Upper lobe of left lung (tissue), 6 donors: ENCODE data around the gene ZNF559. TPM values are rescaled to one million over a fixed set of nuclear protein-coding genes. Genes with fewer than 3 reads are reported as not detected.

Experiments
- ATAC-seq, 2 donors: fragments of 200-7000 bp; cut with Tn5 transposase; one replicate each; pipeline ENCODE4 v1.9.1; 2022; ENCODE audit warnings: mild to moderate bottlenecking in 2 of 2, moderate library complexity in 2 of 2; ENCODE audit not compliant: low FRiP score in 2 of 2
- DNase-seq, 2 donors: peaks; one replicate each; pipeline ENCODE4 v3.0.0-alpha.2; 2019 to 2020
- H3K27ac ChIP-seq, 4 donors: fragments of 200-600 bp; sonication (generic); one replicate each; pipeline ENCODE4 v1.5.1; 2016 to 2019
- H3K27me3 ChIP-seq, 4 donors: fragments of 200-600 bp; sonication (generic); one replicate each; pipeline ENCODE4 v1.5.1; 2017 to 2019
- H3K36me3 ChIP-seq, 4 donors: fragments of 200-600 bp; sonication (generic); one replicate each; pipeline ENCODE4 v1.5.1; 2016 to 2019
- H3K4me1 ChIP-seq, 4 donors: fragments of 200-600 bp; sonication (generic); one replicate each; pipeline ENCODE4 v1.5.1; 2018 to 2019
- H3K4me3 ChIP-seq, 4 donors: fragments of 200-600 bp; sonication (generic); one replicate each; pipeline ENCODE4 v1.5.1; 2017 to 2019; ENCODE audit warnings: mild to moderate bottlenecking in 2 of 4, moderate library complexity in 1 of 4
- H3K9me3 ChIP-seq, 4 donors: fragments of 200-600 bp; sonication (generic); one replicate each; pipeline ENCODE4 v1.5.1; 2018 to 2019
- EP300 ChIP-seq, 4 donors: sonication (generic); formaldehyde crosslinking; IDR thresholded peaks; one replicate each; pipeline ENCODE4 v1.5.1; 2017; ENCODE audit warnings: antibody characterized with exemption in 4 of 4, control low read depth in 2 of 4
- POLR2A ChIP-seq, 4 donors: fragments of 450-650 bp; IDR thresholded peaks; one replicate each; pipeline ENCODE4 v1.5.1; 2016 to 2017; ENCODE audit warnings: antibody characterized with exemption in 4 of 4, mild to moderate bottlenecking in 2 of 4
- POLR2AphosphoS5 ChIP-seq, 2 donors: sonication (generic); formaldehyde crosslinking; IDR thresholded peaks; one replicate each; pipeline ENCODE4 v1.5.1; 2017; ENCODE audit warnings: antibody characterized with exemption in 2 of 2
- WGBS, 2 donors: methylation state at CpG; one replicate each; pipeline ENCODE4 v1.1.5; 2017 to 2018; 5-methylcytosine and 5-hydroxymethylcytosine counted together
- total RNA-seq, 6 donors: library from RNA; depleted of rRNA in 4 of 6; stranded (reverse); fragments of >200 nt in 4 of 6; gene quantifications; one replicate each; pipeline versions ENCODE4 v1.1.0 to v1.2.1, GENCODE V29; 2016 to 2021
- TF ChIP-seq, protein P1 (sequence below), 6 experiments: fragments of 450-650 bp in 4 of 6; fragments of 200-600 bp in 2 of 6; sonication (generic) in 2 of 6; IDR thresholded peaks; one replicate each; pipeline ENCODE4 v1.5.1; 2016 to 2019; ENCODE audit warnings: antibody characterized with exemption in 6 of 6
- donor health status: DM: no; HTN: no; CAD: no; lungs with moderate emphysema.
- donor health status: DM: no; HTN: yes; CAD: no; lungs with severe emphysema.

ZNF559 gene
- total RNA-seq, 6 donors from 2014 or later: 9.6 to 26.2 (median 15.6) TPM

DNA sequence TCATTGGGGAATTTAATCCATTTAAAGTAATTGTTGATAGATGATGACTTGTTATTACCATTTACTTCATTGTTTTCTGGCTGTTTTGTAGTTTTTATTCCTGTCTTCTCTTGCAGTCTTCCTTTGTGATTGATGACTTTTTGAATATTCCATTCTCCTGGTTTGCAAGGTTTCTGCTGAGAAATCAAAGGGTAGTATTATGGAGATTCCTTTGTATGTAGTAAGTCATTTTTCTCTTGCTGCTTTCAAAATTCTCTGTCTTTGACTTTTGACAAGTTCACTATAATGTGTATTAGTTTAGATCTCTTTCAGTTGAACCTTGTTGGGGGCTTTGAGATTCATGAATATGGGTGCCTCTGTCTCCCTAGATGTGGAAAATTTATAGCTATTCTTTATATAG is 6.0 kb downstream of the ZNF559 start:
- no peak overlapping the region for H3K4me3 ChIP-seq
- no peaks in the 10 kb centered on the region for H3K27me3 ChIP-seq
- peaks cover 0 to 45% (median 30%) of the 10 kb centered on the region in 4 donors for H3K36me3 ChIP-seq
- H3K4me1 ChIP-seq: peaks cover 0 to under 1% (median under 1%) of the 10 kb centered on the region in 4 donors
- ATAC-seq: no peak
- H3K9me3 ChIP-seq: peaks cover 48 to 90% (median 86%) of the 10 kb centered on the region in 4 donors
- no peak overlapping the region for H3K27ac ChIP-seq
- TF ChIP-seq EP300 (IDR thresholded peaks at IDR 0.05): no peak
- no peak for TF ChIP-seq POLR2AphosphoS5 (IDR thresholded peaks at IDR 0.05)
- TF ChIP-seq, protein P1, sequence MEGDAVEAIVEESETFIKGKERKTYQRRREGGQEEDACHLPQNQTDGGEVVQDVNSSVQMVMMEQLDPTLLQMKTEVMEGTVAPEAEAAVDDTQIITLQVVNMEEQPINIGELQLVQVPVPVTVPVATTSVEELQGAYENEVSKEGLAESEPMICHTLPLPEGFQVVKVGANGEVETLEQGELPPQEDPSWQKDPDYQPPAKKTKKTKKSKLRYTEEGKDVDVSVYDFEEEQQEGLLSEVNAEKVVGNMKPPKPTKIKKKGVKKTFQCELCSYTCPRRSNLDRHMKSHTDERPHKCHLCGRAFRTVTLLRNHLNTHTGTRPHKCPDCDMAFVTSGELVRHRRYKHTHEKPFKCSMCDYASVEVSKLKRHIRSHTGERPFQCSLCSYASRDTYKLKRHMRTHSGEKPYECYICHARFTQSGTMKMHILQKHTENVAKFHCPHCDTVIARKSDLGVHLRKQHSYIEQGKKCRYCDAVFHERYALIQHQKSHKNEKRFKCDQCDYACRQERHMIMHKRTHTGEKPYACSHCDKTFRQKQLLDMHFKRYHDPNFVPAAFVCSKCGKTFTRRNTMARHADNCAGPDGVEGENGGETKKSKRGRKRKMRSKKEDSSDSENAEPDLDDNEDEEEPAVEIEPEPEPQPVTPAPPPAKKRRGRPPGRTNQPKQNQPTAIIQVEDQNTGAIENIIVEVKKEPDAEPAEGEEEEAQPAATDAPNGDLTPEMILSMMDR (IDR thresholded peaks at IDR 0.05): no peak
- TF ChIP-seq POLR2A (IDR thresholded peaks at IDR 0.05): no peak
- no peak for DNase-seq

DNA sequence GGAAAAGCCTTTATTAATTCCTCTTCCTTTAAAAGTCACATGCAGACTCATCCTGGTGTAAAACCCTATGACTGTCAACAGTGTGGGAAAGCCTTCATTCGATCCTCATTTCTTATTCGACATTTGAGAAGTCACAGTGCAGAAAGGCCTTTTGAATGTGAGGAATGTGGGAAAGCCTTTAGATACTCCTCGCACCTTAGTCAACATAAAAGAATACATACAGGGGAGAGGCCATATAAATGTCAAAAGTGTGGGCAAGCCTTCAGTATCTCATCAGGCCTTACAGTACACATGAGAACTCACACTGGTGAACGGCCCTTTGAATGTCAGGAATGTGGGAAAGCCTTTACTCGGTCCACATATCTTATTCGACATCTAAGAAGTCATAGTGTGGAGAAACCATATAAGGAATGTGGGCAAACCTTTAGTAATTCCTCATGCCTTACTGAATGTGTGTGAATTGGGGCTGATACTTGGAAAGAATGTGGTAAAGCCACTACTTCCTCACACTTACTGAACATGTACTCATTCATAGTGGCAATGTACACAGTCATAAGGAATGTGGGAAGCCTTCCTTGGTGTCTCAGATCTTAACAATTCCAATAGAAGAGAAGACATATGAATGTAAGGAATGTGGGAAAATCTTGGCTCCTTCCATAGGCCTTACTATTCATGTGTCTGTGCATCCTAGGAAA is 18.8 kb downstream of the ZNF559 start:
- Histone ChIP-seq H3K27me3 (no peaks in the 10 kb centered on the region), H3K36me3 (peaks cover 10 to 68% (median 54%) of the 10 kb centered on the region in 4 donors), H3K27ac (no peak overlapping the region), H3K4me3 (no peak overlapping the region), H3K4me1 (no peaks in the 10 kb centered on the region), H3K9me3 (peaks cover 95 to 100% (median 99%) of the 10 kb centered on the region in 4 donors)
- ATAC-seq (no peak), DNase-seq (no peak)
- TF ChIP-seq POLR2A (IDR thresholded peaks at IDR 0.05) (no peak), POLR2AphosphoS5 (IDR thresholded peaks at IDR 0.05) (no peak), EP300 (IDR thresholded peaks at IDR 0.05) (no peak)
- TF ChIP-seq, protein P1 (IDR thresholded peaks at IDR 0.05): no peak
- WGBS, 2 donors: 95% methylated on average over 6 of the region's 6 CpGs

DNA sequence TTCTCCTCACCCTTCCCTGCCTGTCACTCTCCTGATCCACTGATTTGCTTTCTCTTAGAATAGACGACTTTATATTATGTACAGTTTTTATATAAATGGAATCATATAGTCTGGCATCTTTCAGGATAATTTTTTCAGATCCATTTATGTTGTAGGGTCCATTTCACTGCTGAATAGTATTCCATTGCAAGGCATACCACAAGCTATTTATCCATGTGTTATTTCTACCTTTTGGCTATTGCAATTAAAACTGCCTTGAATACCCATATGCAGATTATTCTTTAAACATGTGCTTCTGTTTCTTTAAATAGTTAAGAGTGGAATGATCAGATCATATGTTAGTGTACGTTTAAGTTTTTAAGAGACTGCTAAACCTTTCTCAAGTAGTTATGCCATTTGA is 21.0 kb downstream of the ZNF559 start:
- no peak for DNase-seq
- no peaks in the 10 kb centered on the region for H3K4me1 ChIP-seq
- no peak overlapping the region for H3K4me3 ChIP-seq
- H3K9me3 ChIP-seq: peaks cover 96 to 100% (median 98%) of the 10 kb centered on the region in 4 donors
- peaks cover 10 to 52% (median 36%) of the 10 kb centered on the region in 4 donors for H3K36me3 ChIP-seq
- TF ChIP-seq POLR2A (IDR thresholded peaks at IDR 0.05): no peak
- no peak for TF ChIP-seq EP300 (IDR thresholded peaks at IDR 0.05)
- no peak for TF ChIP-seq POLR2AphosphoS5 (IDR thresholded peaks at IDR 0.05)
- TF ChIP-seq, protein P1 (IDR thresholded peaks at IDR 0.05): no peak
- 93 to 96% methylated on average over 2 of the region's 2 CpGs for WGBS, 2 donors
- H3K27me3 ChIP-seq: no peaks in the 10 kb centered on the region
- no peak overlapping the region for H3K27ac ChIP-seq
- no peak for ATAC-seq

DNA sequence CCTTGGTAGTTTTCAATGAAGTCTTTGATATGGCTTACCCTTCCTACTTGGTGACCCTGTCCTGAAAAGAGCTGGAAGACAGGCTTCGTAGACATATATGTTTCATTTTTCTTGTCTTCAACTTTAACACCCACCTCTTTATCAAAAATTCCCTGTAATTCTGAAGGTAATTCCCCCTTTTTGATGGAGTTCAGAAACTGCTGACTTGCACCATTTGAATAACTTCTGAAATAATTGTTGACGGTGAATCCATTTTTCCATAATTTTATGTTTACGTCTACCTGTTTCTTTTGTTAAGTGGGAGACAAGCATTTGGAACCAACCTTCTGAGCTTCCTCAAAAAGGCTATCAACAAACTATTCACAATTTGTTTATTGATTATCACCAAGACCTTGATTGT is 24.3 kb downstream of the ZNF559 start:
- no peak for ATAC-seq
- Histone ChIP-seq H3K4me1 (no peaks in the 10 kb centered on the region), H3K36me3 (peaks cover 0 to 32% (median 11%) of the 10 kb centered on the region in 4 donors), H3K4me3 (no peak overlapping the region), H3K9me3 (peaks cover 89 to 99% (median 97%) of the 10 kb centered on the region in 4 donors), H3K27ac (no peak overlapping the region), H3K27me3 (no peaks in the 10 kb centered on the region)
- DNase-seq: no peak
- TF ChIP-seq, protein P1 (IDR thresholded peaks at IDR 0.05): no peak
- no peak for TF ChIP-seq POLR2A (IDR thresholded peaks at IDR 0.05)
- WGBS, 2 donors: 96 to 98% methylated on average over 3 of the region's 3 CpGs

DNA sequence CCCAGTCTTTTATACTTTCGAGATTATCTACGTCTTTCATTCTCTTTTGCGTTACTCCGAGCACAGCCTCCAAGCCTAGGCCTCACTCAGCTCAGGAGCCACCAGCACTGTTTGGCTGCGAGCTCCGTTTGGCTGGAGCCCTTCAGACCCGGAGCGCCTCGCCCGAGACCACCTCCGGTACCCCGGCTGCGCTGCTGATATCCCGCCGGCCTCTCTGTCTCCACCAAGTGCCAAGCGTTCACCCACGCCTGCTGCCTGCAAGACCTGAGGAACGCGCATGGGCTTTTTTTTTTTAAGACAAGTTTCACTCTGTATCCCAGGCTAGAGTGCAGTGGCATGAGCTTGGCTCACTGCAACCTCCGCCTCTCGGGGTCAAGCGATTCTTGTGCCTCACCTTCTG is 24.7 kb downstream of the ZNF559 start:
- H3K27ac ChIP-seq: no peak overlapping the region
- ATAC-seq: no peak
- DNase-seq: peak in 1 of 2 donors; percentile 41
- no peak overlapping the region for H3K4me3 ChIP-seq
- H3K9me3 ChIP-seq: peaks cover 86 to 99% (median 97%) of the 10 kb centered on the region in 4 donors
- WGBS, 2 donors: 97 to 98% methylated on average over 22 of the region's 22 CpGs
- no peaks in the 10 kb centered on the region for H3K4me1 ChIP-seq
- H3K36me3 ChIP-seq: peaks cover 0 to 28% (median 6%) of the 10 kb centered on the region in 4 donors
- H3K27me3 ChIP-seq: no peaks in the 10 kb centered on the region
- no peak for TF ChIP-seq POLR2A (IDR thresholded peaks at IDR 0.05)
- TF ChIP-seq, protein P1 (IDR thresholded peaks at IDR 0.05): no peak
